H1 (cell line): ENCODE measurements around the gene OAT. TPM values are rescaled to one million over a fixed set of nuclear protein-coding genes. Genes with fewer than 3 reads are reported as not detected.

Experiments used
- CTCF ChIA-PET: fragments of 300-600 bp; sonication (Branson Sonifier 250); formaldehyde crosslinking; loops from one replicate; lab custom pipeline; 2021; ENCODE audit not compliant: partially characterized antibody; lab: Charles Lee
- POLR2A ChIA-PET: fragments of 300-600 bp; sonication (Branson Sonifier 250); formaldehyde crosslinking; loops from one replicate; lab custom pipeline; 2021; ENCODE audit warnings: inconsistent platforms; ENCODE audit not compliant: partially characterized antibody; lab: Charles Lee
- DNase-seq, 2 experiments: peaks; one replicate each; pipeline versions ENCODE4 v3.0.0 to v3.0.0-alpha.2; 2010 to 2022; ENCODE audit warnings: low spot score in 2 of 2, low read depth in 1 of 2, mixed read lengths in 1 of 2
- FAIRE-seq: peaks from 2 replicates; lab custom pipeline; 2011; peaks lifted over from hg19 to GRCh38; lab: Jason Lieb, UNC
- H2AFZ ChIP-seq: 2 replicates; pipeline ENCODE4 v1.8.1; 2012; ENCODE audit warnings: low read length, inconsistent platforms
- H2AK5ac ChIP-seq: 2 replicates; pipeline ENCODE4 v1.6.1; 2013; ENCODE audit warnings: low read depth, low read length
- H2BK120ac ChIP-seq: replicated peaks from 2 replicates; pipeline ENCODE3; 2013; ENCODE audit warnings: low read depth, low read length, inconsistent platforms
- H2BK12ac ChIP-seq: 2 replicates; pipeline ENCODE4 v1.6.1; 2013; ENCODE audit warnings: low read depth, low read length
- H2BK15ac ChIP-seq: 2 replicates; pipeline ENCODE4 v1.6.1; 2013; ENCODE audit warnings: low read length
- H2BK20ac ChIP-seq: 2 replicates; pipeline ENCODE4 v1.6.1; 2013; ENCODE audit warnings: low read length
- H2BK5ac ChIP-seq: 2 replicates; pipeline ENCODE4 v1.6.1; 2013; ENCODE audit warnings: low read depth, low read length
- H3K14ac ChIP-seq: 2 replicates; pipeline ENCODE4 v1.6.1; 2013; ENCODE audit warnings: inconsistent platforms; ENCODE audit not compliant: insufficient read length
- H3K18ac ChIP-seq: 2 replicates; pipeline ENCODE4 v1.6.1; 2013; ENCODE audit warnings: low read length; ENCODE audit errors: extremely low read depth
- H3K23ac ChIP-seq: 2 replicates; pipeline ENCODE4 v1.6.1; 2013; ENCODE audit warnings: inconsistent platforms; ENCODE audit not compliant: insufficient read length
- H3K23me2 ChIP-seq: 2 replicates; pipeline ENCODE4 v1.6.1; 2013; ENCODE audit warnings: low read depth, low read length
- H3K27ac ChIP-seq: 2 replicates; pipeline ENCODE4 v1.6.1; 2011; ENCODE audit warnings: low read depth, low read length, inconsistent platforms
- H3K27me3 ChIP-seq, 4 experiments: replicated peaks in 1 of 4; 1 replicate in 1 of 4; 2 replicates in 3 of 4; pipeline versions ENCODE4 v1.6.1 to v1.8.1; 2011 to 2013; ENCODE audit warnings: low read length in 3 of 4, mild to moderate bottlenecking in 3 of 4, inconsistent platforms in 2 of 4, mixed read lengths in 2 of 4, moderate library complexity in 1 of 4; ENCODE audit not compliant: control insufficient read depth in 3 of 4, insufficient read depth in 3 of 4; ENCODE audit errors: extremely low read depth in 1 of 4
- H3K36me3 ChIP-seq, 4 experiments: 2 replicates each; pipeline versions ENCODE4 v1.6.1 to v1.8.1; 2011 to 2013; ENCODE audit warnings: mild to moderate bottlenecking in 4 of 4, low read length in 3 of 4, moderate library complexity in 2 of 4, control low read depth in 1 of 4, inconsistent platforms in 1 of 4; ENCODE audit not compliant: insufficient read depth in 4 of 4, control insufficient read depth in 2 of 4
- H3K4ac ChIP-seq: replicated peaks from 2 replicates; pipeline ENCODE3; 2013; ENCODE audit warnings: low read length, low read depth, mixed read lengths, inconsistent platforms; ENCODE audit not compliant: insufficient read length
- H3K4me1 ChIP-seq, 4 experiments: replicated peaks in 1 of 4; 1 replicate in 1 of 4; 2 replicates in 3 of 4; pipeline versions ENCODE4 v1.6.1 to v1.8.1; 2011 to 2013; ENCODE audit warnings: low read length in 3 of 4, inconsistent platforms in 2 of 4, mixed read lengths in 1 of 4; ENCODE audit not compliant: insufficient read depth in 4 of 4, control insufficient read depth in 3 of 4
- H3K4me2 ChIP-seq, 2 experiments: 2 replicates each; pipeline versions ENCODE4 v1.6.1 to v1.8.1; 2011 to 2013; ENCODE audit warnings: low read depth in 2 of 2, low read length in 2 of 2, control low read depth in 1 of 2, inconsistent platforms in 1 of 2, mild to moderate bottlenecking in 1 of 2; ENCODE audit not compliant: insufficient read depth in 1 of 2
- H3K4me3 ChIP-seq, 4 experiments: fragments of 200-600, 300-600 bp in 1 of 4; sonication (generic), shearing (Covaris generic), sonication (Bioruptor Twin) in 1 of 4; 2 replicates each; pipeline versions ENCODE4 v1.5.1 to v1.8.1; 2011 to 2016; ENCODE audit warnings: low read length in 4 of 4, low read depth in 3 of 4, control low read depth in 2 of 4, inconsistent platforms in 2 of 4, mild to moderate bottlenecking in 2 of 4, mixed read lengths in 1 of 4, moderate library complexity in 1 of 4; ENCODE audit not compliant: insufficient read depth in 2 of 4; ENCODE audit errors: extremely low read depth in 1 of 4
- H3K56ac ChIP-seq: replicated peaks from 2 replicates; pipeline ENCODE3; 2013; ENCODE audit warnings: low read depth, mild to moderate bottlenecking, mixed read lengths, low read length, inconsistent platforms; ENCODE audit not compliant: insufficient read length
- H3K79me1 ChIP-seq: 2 replicates; pipeline ENCODE4 v1.6.1; 2013; ENCODE audit warnings: low read depth, low read length, control low read depth
- H3K79me2 ChIP-seq, 2 experiments: 2 replicates each; pipeline versions ENCODE4 v1.6.1 to v1.8.1; 2012 to 2013; ENCODE audit warnings: low read length in 2 of 2, mild to moderate bottlenecking in 2 of 2, inconsistent platforms in 1 of 2; ENCODE audit not compliant: insufficient read depth in 2 of 2, control insufficient read depth in 1 of 2
- H3K9ac ChIP-seq, 4 experiments: replicated peaks in 1 of 4; 1 replicate in 1 of 4; 2 replicates in 3 of 4; pipeline versions ENCODE4 v1.6.1 to v1.8.1; 2011 to 2013; ENCODE audit warnings: low read depth in 3 of 4, low read length in 3 of 4, control low read depth in 2 of 4, mild to moderate bottlenecking in 2 of 4, moderate library complexity in 2 of 4, inconsistent platforms in 1 of 4; ENCODE audit errors: extremely low read depth in 1 of 4
- H3K9me3 ChIP-seq, 2 experiments: 2 replicates each; pipeline versions ENCODE4 v1.6.1 to v1.8.1; 2012 to 2013; ENCODE audit warnings: mild to moderate bottlenecking in 2 of 2, moderate library complexity in 2 of 2, control low read depth in 1 of 2, inconsistent platforms in 1 of 2, low read depth in 1 of 2, low read length in 1 of 2, mixed read lengths in 1 of 2; ENCODE audit not compliant: insufficient read depth in 2 of 2
- H4K20me1 ChIP-seq, 2 experiments: replicated peaks in 1 of 2; 2 replicates each; pipeline versions ENCODE3 to v1.8.1; 2011 to 2013; ENCODE audit warnings: inconsistent platforms in 2 of 2, low read length in 2 of 2, mild to moderate bottlenecking in 1 of 2; ENCODE audit not compliant: insufficient read depth in 2 of 2, control insufficient read depth in 1 of 2
- H4K5ac ChIP-seq: 2 replicates; pipeline ENCODE4 v1.6.1; 2013; ENCODE audit warnings: low read length, low read depth, mixed read lengths, inconsistent platforms; ENCODE audit not compliant: insufficient read length
- H4K8ac ChIP-seq: 2 replicates; pipeline ENCODE4 v1.8.0; 2013; ENCODE audit warnings: mild to moderate bottlenecking, moderate library complexity, low read length, inconsistent platforms; ENCODE audit not compliant: insufficient read depth; ENCODE audit errors: extremely low read depth
- H4K91ac ChIP-seq: replicated peaks from 2 replicates; pipeline ENCODE3; 2013; ENCODE audit warnings: low read length, mixed read lengths, inconsistent platforms; ENCODE audit not compliant: insufficient read length
- GABPA ChIP-seq: IDR thresholded peaks from 2 replicates; pipeline ENCODE4 v1.6.1; 2011; ENCODE audit warnings: mild to moderate bottlenecking, low read length, moderate library complexity, borderline replicate concordance; ENCODE audit not compliant: insufficient read depth
- POU5F1 ChIP-seq: IDR thresholded peaks from 2 replicates; pipeline ENCODE4 v1.6.1; 2011; ENCODE audit warnings: low read depth, mild to moderate bottlenecking, low read length, moderate library complexity
- RNF2 ChIP-seq: fragments of 200-900, 300-1000 bp; sonication (generic); IDR thresholded peaks from 2 replicates; pipeline ENCODE4 v1.7.1; 2016; ENCODE audit warnings: borderline replicate concordance, low read depth, mild to moderate bottlenecking, antibody characterized with exemption, low read length; ENCODE audit not compliant: poor library complexity, severe bottlenecking; ENCODE audit errors: missing control alignments
- SP2 ChIP-seq: IDR thresholded peaks from 2 replicates; pipeline ENCODE4 v1.6.1; 2012; ENCODE audit warnings: mild to moderate bottlenecking, low read length, inconsistent platforms
- WGBS, 2 experiments: shearing (Covaris generic) in 1 of 2; methylation state at CpG; one replicate each; pipeline versions ENCODE4 v1.1.6 to v1.1.7; 2013 to 2015; ENCODE audit warnings: low lambda C conversion rate in 2 of 2, mixed read lengths in 2 of 2, inconsistent platforms in 1 of 2, low coverage in 1 of 2, missing lambda C conversion rate in 1 of 2; ENCODE audit not compliant: insufficient replicate concordance in 2 of 2, insufficient coverage in 1 of 2, insufficient read length in 1 of 2; ENCODE audit errors: extremely low coverage in 1 of 2, missing lambda C conversion rate in 1 of 2; 5-methylcytosine and 5-hydroxymethylcytosine counted together
- polyA plus RNA-seq, 7 experiments: library from polyadenylated mRNA; depleted of rRNA in 3 of 7; stranded (reverse) in 5 of 7; unstranded in 2 of 7; fragments of >200 nt in 5 of 7; fragments of 200-250 nt in 2 of 7; gene quantifications; 1 replicate in 5 of 7; 2 replicates in 1 of 7; 4 replicates in 1 of 7; pipeline versions ENCODE4 v1.2.1 to v1.2.3, GENCODE V29; 2011 to 2013; ENCODE audit warnings: missing spikeins in 2 of 7, mixed read lengths in 2 of 7
- total RNA-seq: library from RNA; stranded (reverse); fragmentation: NEBNext Ultra II Directional; extraction: Animal tissue kit (Norgen Biotek cat#: 25700); gene quantifications from 2 replicates; pipeline ENCODE4 v1.2.1, GENCODE V29; 2021

OAT gene
- total and polyA plus RNA-seq, 2 of the 8 experiments (the other 6 are each of a cell fraction or from before 2014, with no cell fraction given) = 67.8 to 121 TPM

DNA sequence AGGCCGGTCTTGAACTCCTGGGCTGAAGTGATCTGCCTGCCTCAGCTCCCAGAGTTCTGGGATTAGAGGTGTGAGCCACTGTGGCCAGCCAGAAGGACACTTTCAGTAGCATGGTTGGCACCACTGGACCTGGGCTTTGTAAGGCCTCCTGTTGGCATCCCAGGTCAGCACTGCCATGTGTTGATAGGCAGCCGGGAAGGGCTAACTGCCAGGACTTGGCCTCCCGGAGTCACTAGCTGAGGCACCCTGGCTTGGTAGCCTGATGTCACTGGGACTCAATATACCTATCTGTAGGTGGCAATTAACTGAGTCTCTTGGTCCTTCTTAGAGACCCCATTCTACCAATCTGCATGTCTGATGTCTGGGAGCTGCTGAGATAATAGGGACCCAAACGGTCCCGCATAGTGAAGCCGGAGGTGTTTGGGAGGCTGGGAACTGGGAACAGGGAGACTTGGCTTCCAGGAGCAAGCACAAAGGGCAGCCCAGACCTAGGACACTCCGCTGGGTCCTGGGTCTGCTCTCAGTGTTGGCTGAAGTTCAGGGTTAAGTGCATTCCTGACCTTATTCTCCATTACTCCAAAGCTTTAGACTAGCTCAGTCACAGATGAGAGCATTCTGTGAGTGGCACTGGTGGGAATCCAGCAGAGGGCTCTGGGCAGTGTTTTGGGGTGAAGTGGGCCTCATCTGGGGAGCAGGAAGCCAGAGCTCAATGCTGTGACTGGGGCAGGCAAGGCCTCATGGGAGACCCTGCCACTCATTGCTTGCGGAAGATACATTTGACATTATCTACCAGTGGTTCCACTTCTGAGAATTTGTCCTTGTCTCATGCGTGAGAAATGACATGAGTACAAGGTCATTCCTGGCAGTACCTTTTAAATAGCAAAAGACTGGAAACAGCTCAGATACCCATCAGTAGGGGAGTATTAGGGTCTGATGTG, 45.6 kb upstream of the OAT start:
- Histone ChIP-seq H3K23ac (no peak overlapping the region), H3K23me2 (peaks cover 5% of the 10 kb centered on the region), H4K8ac (no peak overlapping the region), H2AK5ac (peak overlapping the region; percentile 86; the same call in 1 of the 2 replicates), H3K27me3 (no peaks in the 10 kb centered on the region), H2BK20ac (no peak overlapping the region), H3K79me2 (peaks cover 0 to 15% of the 10 kb centered on the region in 2 experiments; a peak in 2 of 4 replicates), H3K27ac (no peak overlapping the region), H2BK120ac (no peak overlapping the region), H3K4me1 (peaks cover 16 to 44% (median 24%) of the 10 kb centered on the region in 4 experiments), H2AFZ (no peak overlapping the region), H3K56ac (no peak overlapping the region), H3K36me3 (no peaks in the 10 kb centered on the region), H4K5ac (no peak overlapping the region), H3K14ac (no peak overlapping the region), H3K18ac (no peak overlapping the region), H3K79me1 (peaks cover 3% of the 10 kb centered on the region), H3K9me3 (no peaks in the 10 kb centered on the region), H4K91ac (peak overlapping the region; percentile 77), H3K4me2 (peak overlapping the region in 1 of 2 experiments; percentile 57; a peak in 1 of 4 replicates), H2BK12ac (peak overlapping the region; percentile 13; the same call in 1 of the 2 replicates), H2BK15ac (no peak overlapping the region), H3K4me3 (no peak overlapping the region), H4K20me1 (peaks cover 0 to 4% of the 10 kb centered on the region in 2 experiments), H3K4ac (no peak overlapping the region), H2BK5ac (peak overlapping the region; percentile 10; the same call in 1 of the 2 replicates), H3K9ac (no peak overlapping the region)
- ChIA-PET POLR2A (interaction anchor here (0.8 to 3.4 kb wide), 9 partner anchors 10 to 72 kb away, joined by 3 to 20 read pairs (median 4); partner anchors contain the start of gene OAT), CTCF (interaction anchor here (0.5 to 1.3 kb wide), 4 partner anchors 11 to 14 kb away, joined by 3 to 4 read pairs (median 4); no protein-coding TSS in a partner anchor)
- DNase-seq = no peak
- no peak for FAIRE-seq
- whole genome bisulfite sequencing, 2 experiments = 87% methylated on average over 9 of the region's 9 CpGs; no CpG with 5 or more reads in 1 of the 2 experiments
- TF ChIP-seq POU5F1 (no peak), RNF2 (no peak), SP2 (no peak), GABPA (no peak)
